H9 (cell line): ENCODE data around the gene ACBD6. TPM values are rescaled to one million over a fixed set of nuclear protein-coding genes. Genes with fewer than 3 reads are reported as not detected.
A peak's percentile ranks its signal among the peaks of the same experiment; 100 is the strongest.

Source experiments
- DNase-seq: peaks from one replicate; pipeline ENCODE4 v3.0.0-alpha.2; 2017
- H2AFZ ChIP-seq: one replicate; pipeline ENCODE4 v1.6.1; 2013; ENCODE audit warnings: mild to moderate bottlenecking, low read length, control low read depth, moderate library complexity
- H2AK5ac ChIP-seq: 2 replicates; pipeline ENCODE4 v1.6.1; 2013; ENCODE audit warnings: low read length, control low read depth, mixed read lengths; ENCODE audit not compliant: insufficient read length
- H2BK120ac ChIP-seq: one replicate; pipeline ENCODE4 v1.6.1; 2013; ENCODE audit warnings: low read depth, mild to moderate bottlenecking, low read length, control low read depth, inconsistent platforms; ENCODE audit not compliant: poor library complexity, severe bottlenecking
- H2BK12ac ChIP-seq: 2 replicates; pipeline ENCODE4 v1.6.1; 2013; ENCODE audit warnings: low read length, control low read depth, mixed read lengths, low read depth; ENCODE audit not compliant: insufficient read length
- H2BK15ac ChIP-seq: 2 replicates; pipeline ENCODE4 v1.6.1; 2013; ENCODE audit warnings: low read depth, low read length, control low read depth
- H2BK20ac ChIP-seq: one replicate; pipeline ENCODE4 v1.6.1; 2013; ENCODE audit warnings: low read depth, mild to moderate bottlenecking, low read length, control low read depth, inconsistent platforms; ENCODE audit not compliant: poor library complexity, severe bottlenecking
- H2BK5ac ChIP-seq: 2 replicates; pipeline ENCODE4 v1.6.1; 2013; ENCODE audit warnings: low read length, control low read depth, mixed read lengths; ENCODE audit not compliant: insufficient read length
- H3K14ac ChIP-seq: 2 replicates; pipeline ENCODE4 v1.6.1; 2013; ENCODE audit warnings: low read length, control low read depth; ENCODE audit not compliant: insufficient read depth
- H3K18ac ChIP-seq: 2 replicates; pipeline ENCODE4 v1.6.1; 2013; ENCODE audit warnings: low read depth, mild to moderate bottlenecking, mixed read lengths, low read length, control low read depth; ENCODE audit not compliant: insufficient read length
- H3K23ac ChIP-seq: 2 replicates; pipeline ENCODE4 v1.6.1; 2013; ENCODE audit warnings: low read length, control low read depth, mixed read lengths, low read depth; ENCODE audit not compliant: insufficient read length
- H3K23me2 ChIP-seq: 2 replicates; pipeline ENCODE4 v1.6.1; 2013; ENCODE audit warnings: low read depth, mild to moderate bottlenecking, mixed read lengths, low read length, control low read depth; ENCODE audit not compliant: insufficient read length, poor library complexity, severe bottlenecking
- H3K27ac ChIP-seq: 2 replicates; pipeline ENCODE4 v1.5.1; 2013; ENCODE audit warnings: low read length, control low read depth, mixed read lengths, low read depth; ENCODE audit not compliant: insufficient read length
- H3K27me3 ChIP-seq: 2 replicates; pipeline ENCODE4 v1.6.1; 2013; ENCODE audit warnings: low read length, control low read depth, inconsistent platforms; ENCODE audit not compliant: insufficient read depth
- H3K4ac ChIP-seq: 2 replicates; pipeline ENCODE4 v1.6.1; 2013; ENCODE audit warnings: low read depth, mild to moderate bottlenecking, control low read depth, inconsistent platforms, low read length, moderate library complexity
- H3K4me1 ChIP-seq: 2 replicates; pipeline ENCODE4 v1.6.1; 2013; ENCODE audit warnings: low read length, control low read depth, inconsistent platforms; ENCODE audit not compliant: insufficient read depth
- H3K4me2 ChIP-seq: 2 replicates; pipeline ENCODE4 v1.6.1; 2013; ENCODE audit warnings: low read length, control low read depth, mixed read lengths; ENCODE audit not compliant: insufficient read length, insufficient read depth
- H3K56ac ChIP-seq: 2 replicates; pipeline ENCODE4 v1.6.1; 2013; ENCODE audit warnings: low read depth, mild to moderate bottlenecking, mixed read lengths, low read length, control low read depth; ENCODE audit not compliant: insufficient read length
- H3K79me1 ChIP-seq: 2 replicates; pipeline ENCODE4 v1.6.1; 2013; ENCODE audit warnings: low read depth, mild to moderate bottlenecking, moderate library complexity, low read length, control low read depth, inconsistent platforms; ENCODE audit not compliant: insufficient read depth, poor library complexity, severe bottlenecking
- H3K79me2 ChIP-seq: 2 replicates; pipeline ENCODE4 v1.6.1; 2013; ENCODE audit warnings: low read length, control low read depth, inconsistent platforms; ENCODE audit not compliant: insufficient read depth
- H3K9ac ChIP-seq: 2 replicates; pipeline ENCODE4 v1.6.1; 2013; ENCODE audit warnings: low read length, control low read depth, mixed read lengths; ENCODE audit not compliant: insufficient read length; ENCODE audit errors: extremely low read depth
- H3K9me3 ChIP-seq: one replicate; pipeline ENCODE4 v1.6.1; 2013; ENCODE audit warnings: low read depth, low read length, inconsistent platforms; ENCODE audit not compliant: control insufficient read depth
- H3T11ph ChIP-seq: one replicate; pipeline ENCODE4 v1.6.1; 2013; ENCODE audit warnings: mild to moderate bottlenecking, low read length, control low read depth, inconsistent platforms
- H4K20me1 ChIP-seq: one replicate; pipeline ENCODE4 v1.6.1; 2013; ENCODE audit not compliant: control insufficient read depth, insufficient read length, insufficient read depth
- H4K5ac ChIP-seq: 2 replicates; pipeline ENCODE4 v1.6.1; 2013; ENCODE audit warnings: low read depth, mild to moderate bottlenecking, mixed read lengths, low read length, control low read depth; ENCODE audit not compliant: insufficient read length
- H4K8ac ChIP-seq: replicated peaks from 2 replicates; pipeline ENCODE4 v1.6.1; 2013; ENCODE audit warnings: low read length, control low read depth, mixed read lengths, low read depth; ENCODE audit not compliant: insufficient read length
- H4K91ac ChIP-seq: 2 replicates; pipeline ENCODE4 v1.6.1; 2013; ENCODE audit warnings: low read depth, mild to moderate bottlenecking, moderate library complexity, mixed read lengths, low read length, control low read depth; ENCODE audit not compliant: insufficient read length
- H3K27ac Mint-ChIP-seq, 3 experiments: 2 replicates in 2 of 3; 3 replicates in 1 of 3; pipeline ENCODE4 v1.8.0; 2020 to 2021; ENCODE audit warnings: mixed read lengths in 3 of 3, mild to moderate bottlenecking in 1 of 3, moderate library complexity in 1 of 3
- H3K27me3 Mint-ChIP-seq: 2 replicates; pipeline ENCODE4 v1.8.0; 2021; ENCODE audit warnings: low read depth, mild to moderate bottlenecking, moderate library complexity, mixed read lengths
- H3K36me3 Mint-ChIP-seq, 3 experiments: 2 replicates in 2 of 3; 3 replicates in 1 of 3; pipeline ENCODE4 v1.8.0; 2020 to 2021; ENCODE audit warnings: low read depth in 3 of 3, mixed read lengths in 3 of 3; ENCODE audit not compliant: insufficient read depth in 1 of 3
- H3K4me1 Mint-ChIP-seq, 2 experiments: 2 replicates each; pipeline ENCODE4 v1.8.0; 2020; ENCODE audit warnings: mixed read lengths in 2 of 2
- H3K4me3 Mint-ChIP-seq, 2 experiments: 2 replicates in 1 of 2; 3 replicates in 1 of 2; pipeline ENCODE4 v1.8.0; 2020 to 2021; ENCODE audit warnings: mild to moderate bottlenecking in 2 of 2, mixed read lengths in 2 of 2, moderate library complexity in 1 of 2
- H3K9me3 Mint-ChIP-seq, 2 experiments: 2 replicates in 1 of 2; 3 replicates in 1 of 2; pipeline ENCODE4 v1.8.0; 2020; ENCODE audit warnings: mild to moderate bottlenecking in 2 of 2, mixed read lengths in 2 of 2, moderate library complexity in 1 of 2
- CTCF ChIP-seq: fragments of 200-600 bp; sonication (generic); conservative IDR thresholded peaks from 3 replicates; pipeline ENCODE4 v1.8.0; 2021; ENCODE audit warnings: antibody characterized with exemption, mild to moderate bottlenecking
- WGBS: extraction: QIAGEN DNeasy Blood & Tissue Kit; methylation state at CpG from one replicate; pipeline ENCODE4 v1.1.7; 2013; ENCODE audit warnings: missing lambda C conversion rate, low lambda C conversion rate, mixed read lengths; ENCODE audit not compliant: insufficient read length; ENCODE audit errors: extremely low coverage; 5-methylcytosine and 5-hydroxymethylcytosine counted together
- total RNA-seq: library from RNA; stranded (reverse); gene quantifications from 2 replicates; pipeline ENCODE4 v1.2.1, GENCODE V29; 2021

ACBD6 gene
- total RNA-seq, 1 experiment from 2014 or later, result 51.4 TPM

GRCh38 chr1:180470031-180470430, 32.3 kb downstream of the ACBD6 start:
- no peaks in the 10 kb centered on the region for H3K27me3 Mint-ChIP-seq
- Histone ChIP-seq H4K20me1 (no peaks in the 10 kb centered on the region), H3K4me1 (no peaks in the 10 kb centered on the region), H2AFZ (no peak overlapping the region), H3K9ac (no peak overlapping the region), H3K27ac (no peak overlapping the region), H3T11ph (no peak overlapping the region), H4K8ac (no peak overlapping the region), H3K56ac (no peak overlapping the region), H2BK15ac (no peak overlapping the region), H3K79me1 (no peaks in the 10 kb centered on the region), H3K4me2 (no peak overlapping the region), H3K14ac (no peak overlapping the region), H3K9me3 (no peaks in the 10 kb centered on the region), H4K91ac (no peak overlapping the region), H3K4ac (no peak overlapping the region), H2BK12ac (no peak overlapping the region), H3K23me2 (no peaks in the 10 kb centered on the region), H4K5ac (no peak overlapping the region), H2BK5ac (no peak overlapping the region), H3K23ac (no peak overlapping the region), H3K79me2 (no peaks in the 10 kb centered on the region; the same call in 1 of the 2 replicates), H2AK5ac (no peak overlapping the region), H2BK20ac (no peak overlapping the region), H3K27me3 (no peaks in the 10 kb centered on the region), H3K18ac (no peak overlapping the region), H2BK120ac (no peak overlapping the region)
- peak overlapping the region in 1 of 3 experiments; percentile 21; a peak in 1 of 7 replicates for H3K27ac Mint-ChIP-seq
- H3K4me3 Mint-ChIP-seq, result no peak overlapping the region
- peaks cover 6 to 20% (median 11%) of the 10 kb centered on the region in 3 experiments for H3K36me3 Mint-ChIP-seq
- peaks cover 0 to 3% of the 10 kb centered on the region in 2 experiments; a peak in 2 of 5 replicates for H3K9me3 Mint-ChIP-seq
- no peak for TF ChIP-seq CTCF
- no CpG with 5 or more reads among the region's 1 CpG for WGBS
- H3K4me1 Mint-ChIP-seq, result peaks cover 3 to 6% of the 10 kb centered on the region in 2 experiments
- DNase-seq, result no peak
